Mucosa of stomach (tissue), 1 donor: ENCODE results near the gene KANK4.
"Not testable (repeated sequence)": the region's sequence is repeated elsewhere in the genome, so short reads cannot be mapped to it uniquely, and the experiment has no call there.

Source experiments
- H3K27me3 ChIP-seq: one replicate; pipeline ENCODE4 v1.7.0; 2013; ENCODE audit warnings: mild to moderate bottlenecking, low read length; ENCODE audit not compliant: control insufficient read depth, insufficient read depth
- H3K36me3 ChIP-seq: one replicate; pipeline ENCODE4 v1.7.0; 2013; ENCODE audit warnings: low read length; ENCODE audit not compliant: control insufficient read depth, insufficient read depth
- H3K4me1 ChIP-seq: one replicate; pipeline ENCODE4 v1.7.0; 2013; ENCODE audit warnings: mild to moderate bottlenecking, low read length; ENCODE audit not compliant: control insufficient read depth, insufficient read depth
- H3K4me3 ChIP-seq: one replicate; pipeline ENCODE4 v1.7.0; 2013; ENCODE audit warnings: low read length
- H3K9ac ChIP-seq: one replicate; pipeline ENCODE4 v1.7.0; 2013; ENCODE audit warnings: mild to moderate bottlenecking, low read length, moderate library complexity
- H3K9me3 ChIP-seq: one replicate; pipeline ENCODE4 v1.7.0; 2013; ENCODE audit warnings: mild to moderate bottlenecking, low read length, moderate library complexity; ENCODE audit not compliant: control insufficient read depth
- donor health status: Pancreatic carcinoma.

KANK4 gene

GRCh38 chr1:62260688-62261087, 58.5 kb downstream of the KANK4 start:
- Histone ChIP-seq H3K4me1 (no peaks in the 10 kb centered on the region), H3K27me3 (no peaks in the 10 kb centered on the region), H3K4me3 (no peak overlapping the region), H3K36me3 (no peaks in the 10 kb centered on the region), H3K9ac (no peak overlapping the region), H3K9me3 (no peaks in the 10 kb centered on the region)

GRCh38 chr1:62259551-62259950, 59.7 kb downstream of the KANK4 start:
- Histone ChIP-seq H3K4me1 (no peaks in the 10 kb centered on the region), H3K9ac (no peak overlapping the region), H3K27me3 (no peaks in the 10 kb centered on the region), H3K4me3 (no peak overlapping the region), H3K9me3 (no peaks in the 10 kb centered on the region), H3K36me3 (no peaks in the 10 kb centered on the region)

- no peaks in the 10 kb centered on the region for H3K4me1 ChIP-seq
- H3K9ac ChIP-seq, result no peak overlapping the region
- H3K4me3 ChIP-seq, result no peak overlapping the region
- H3K9me3 ChIP-seq, result no peaks in the 10 kb centered on the region
- H3K36me3 ChIP-seq, result no peaks in the 10 kb centered on the region
- H3K27me3 ChIP-seq, result no peaks in the 10 kb centered on the region
These were observed 69.0 kb downstream of the KANK4 start for GRCh38 chr1:62250126-62250726.

GRCh38 chr1:62247391-62248168, 71.7 kb downstream of the KANK4 start:
- Histone ChIP-seq H3K9ac (no peak overlapping the region), H3K4me1 (no peaks in the 10 kb centered on the region), H3K4me3 (no peak overlapping the region), H3K36me3 (no peaks in the 10 kb centered on the region), H3K9me3 (no peaks in the 10 kb centered on the region), H3K27me3 (no peaks in the 10 kb centered on the region)

GRCh38 chr1:62245201-62245600, 74.0 kb downstream of the KANK4 start:
- Histone ChIP-seq H3K4me3 (no peak overlapping the region), H3K9ac (no peak overlapping the region), H3K4me1 (peaks cover 7% of the 10 kb centered on the region), H3K27me3 (no peaks in the 10 kb centered on the region), H3K9me3 (no peaks in the 10 kb centered on the region), H3K36me3 (no peaks in the 10 kb centered on the region)

GRCh38 chr1:62244380-62244779, 74.9 kb downstream of the KANK4 start:
- not testable (repeated sequence) for H3K4me3 ChIP-seq, H3K9ac ChIP-seq, H3K27me3 ChIP-seq, H3K4me1 ChIP-seq, H3K9me3 ChIP-seq, H3K36me3 ChIP-seq

GRCh38 chr1:62241371-62242131, 77.7 kb downstream of the KANK4 start:
- no peaks in the 10 kb centered on the region for H3K27me3 ChIP-seq
- no peaks in the 10 kb centered on the region for H3K9me3 ChIP-seq
- no peak overlapping the region for H3K9ac ChIP-seq
- peaks cover 7% of the 10 kb centered on the region for H3K4me1 ChIP-seq
- no peak overlapping the region for H3K4me3 ChIP-seq
- no peaks in the 10 kb centered on the region for H3K36me3 ChIP-seq

GRCh38 chr1:62240651-62241370, 78.4 kb downstream of the KANK4 start:
- no peaks in the 10 kb centered on the region for H3K9me3 ChIP-seq
- H3K4me1 ChIP-seq, result peaks cover 7% of the 10 kb centered on the region
- H3K36me3 ChIP-seq, result no peaks in the 10 kb centered on the region
- H3K4me3 ChIP-seq, result no peak overlapping the region
- no peak overlapping the region for H3K9ac ChIP-seq
- no peaks in the 10 kb centered on the region for H3K27me3 ChIP-seq

GRCh38 chr1:62239652-62240403, 79.4 kb downstream of the KANK4 start:
- H3K27me3 ChIP-seq, H3K9ac ChIP-seq, H3K36me3 ChIP-seq, H3K9me3 ChIP-seq, H3K4me1 ChIP-seq, H3K4me3 ChIP-seq: not testable (repeated sequence)

- H3K36me3 ChIP-seq, result no peaks in the 10 kb centered on the region
- no peak overlapping the region for H3K4me3 ChIP-seq
- H3K9ac ChIP-seq, result no peak overlapping the region
- H3K4me1 ChIP-seq, result peaks cover 7% of the 10 kb centered on the region
- no peaks in the 10 kb centered on the region for H3K9me3 ChIP-seq
- no peaks in the 10 kb centered on the region for H3K27me3 ChIP-seq
These were observed 80.7 kb downstream of the KANK4 start for GRCh38 chr1:62238507-62238906.

GRCh38 chr1:62237950-62238374, 81.3 kb downstream of the KANK4 start:
- Histone ChIP-seq H3K4me3 (no peak overlapping the region), H3K36me3 (no peaks in the 10 kb centered on the region), H3K27me3 (no peaks in the 10 kb centered on the region), H3K9me3 (no peaks in the 10 kb centered on the region), H3K9ac (no peak overlapping the region), H3K4me1 (peaks cover 7% of the 10 kb centered on the region)
